ENCODE results near the gene ASPSCR1.

ASPSCR1 gene

GRCh38 chr17:82025401-82026107, 48.1 kb downstream of the ASPSCR1 start:
- no peaks in the 10 kb centered on the region for H3K36me3 ChIP-seq (ENCODE audit: low read length)
- no peak overlapping the region for H3K4me2 ChIP-seq (ENCODE audit: low read depth, low read length, poor library complexity, severe bottlenecking)
- H3K79me2 ChIP-seq (ENCODE audit: insufficient read depth, low read length): peaks cover 25% of the 10 kb centered on the region
- H3K9ac ChIP-seq (ENCODE audit: low read length): no peak overlapping the region
- H4K20me1 ChIP-seq (ENCODE audit: low read depth, low read length): no peaks in the 10 kb centered on the region
- no peak overlapping the region for H2AFZ ChIP-seq (ENCODE audit: low read depth, low read length, severe bottlenecking)
- no peaks in the 10 kb centered on the region for H3K9me2 ChIP-seq (replicated peaks; ENCODE audit: insufficient read depth, low read length)
- H3F3A ChIP-seq (ENCODE audit: insufficient read depth): 0 out of 2 replicates have a peak, but pooled peaks cover 6% of the 10 kb centered on the region
- no peak overlapping the region for H3K27ac ChIP-seq (ENCODE audit: low read depth, low read length)
- TF ChIP-seq CTCF (IDR thresholded peaks at IDR 0.05; ENCODE audit: insufficient read depth, low read length, poor library complexity, severe bottlenecking) (no peak), EZH2phosphoT487 (conservative IDR thresholded peaks at IDR 0.05; ENCODE audit: low read length) (no peak)
- no peak overlapping the region for H3K4me3 ChIP-seq (ENCODE audit: insufficient read depth, low read length, poor library complexity, severe bottlenecking)
- no peaks in the 10 kb centered on the region for H3K27me3 ChIP-seq (ENCODE audit: low read length)
- no peaks in the 10 kb centered on the region for H3K9me3 ChIP-seq (ENCODE audit: insufficient read depth, low read length)

- H3K4me2 ChIP-seq (ENCODE audit: low read depth, low read length, poor library complexity, severe bottlenecking): no peak overlapping the region
- no peaks in the 10 kb centered on the region for H4K20me1 ChIP-seq (ENCODE audit: low read depth, low read length)
- H3K9me2 ChIP-seq (replicated peaks; ENCODE audit: insufficient read depth, low read length): no peaks in the 10 kb centered on the region
- H2AFZ ChIP-seq (ENCODE audit: low read depth, low read length, severe bottlenecking): no peak overlapping the region
- no peaks in the 10 kb centered on the region for H3F3A ChIP-seq (ENCODE audit: insufficient read depth)
- no peak for TF ChIP-seq CTCF (IDR thresholded peaks at IDR 0.05; ENCODE audit: insufficient read depth, low read length, poor library complexity, severe bottlenecking)
- no peak for TF ChIP-seq EZH2phosphoT487 (conservative IDR thresholded peaks at IDR 0.05; ENCODE audit: low read length)
- peaks cover 10% of the 10 kb centered on the region; the same call in 1 of the 2 replicates for H3K79me2 ChIP-seq (ENCODE audit: insufficient read depth, low read length)
- H3K9me3 ChIP-seq (ENCODE audit: insufficient read depth, low read length): no peaks in the 10 kb centered on the region
- no peaks in the 10 kb centered on the region for H3K36me3 ChIP-seq (ENCODE audit: low read length)
- H3K27me3 ChIP-seq (ENCODE audit: low read length): no peaks in the 10 kb centered on the region
- no peak overlapping the region for H3K27ac ChIP-seq (ENCODE audit: low read depth, low read length)
- H3K9ac ChIP-seq (ENCODE audit: low read length): no peak overlapping the region
- H3K4me3 ChIP-seq (ENCODE audit: insufficient read depth, low read length, poor library complexity, severe bottlenecking): no peak overlapping the region
Measured at GRCh38 chr17:82028246-82028645, 50.8 kb downstream of the ASPSCR1 start.

DNA sequence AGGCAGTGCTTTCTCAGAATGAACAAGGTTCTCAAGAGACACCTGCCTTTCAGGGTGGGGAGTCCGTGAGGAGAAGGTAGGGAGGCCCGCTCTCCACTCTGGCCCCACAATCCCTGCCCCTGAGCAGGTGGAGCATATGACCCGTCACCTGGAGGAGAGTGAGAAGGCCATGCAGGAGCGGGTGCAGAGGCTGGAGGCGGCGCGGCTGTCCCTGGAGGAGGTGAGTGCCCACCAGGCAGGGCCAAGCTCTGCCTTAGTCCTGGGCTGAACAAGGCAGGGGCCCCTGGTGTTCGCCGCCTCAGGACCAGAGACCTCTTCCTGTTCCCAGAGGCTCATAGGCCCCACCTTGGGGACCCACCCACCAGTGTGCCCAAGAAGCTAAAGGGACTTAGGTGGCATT, 51.5 kb downstream of the ASPSCR1 start:
- no peaks in the 10 kb centered on the region for H3F3A ChIP-seq (ENCODE audit: insufficient read depth)
- no peaks in the 10 kb centered on the region for H3K36me3 ChIP-seq (ENCODE audit: low read length)
- no peaks in the 10 kb centered on the region for H3K27me3 ChIP-seq (ENCODE audit: low read length)
- H3K4me3 ChIP-seq (ENCODE audit: insufficient read depth, low read length, poor library complexity, severe bottlenecking): no peak overlapping the region
- H3K79me2 ChIP-seq (ENCODE audit: insufficient read depth, low read length): peaks cover 4% of the 10 kb centered on the region; the same call in 1 of the 2 replicates
- no peaks in the 10 kb centered on the region for H3K9me3 ChIP-seq (ENCODE audit: insufficient read depth, low read length)
- H3K9me2 ChIP-seq (replicated peaks; ENCODE audit: insufficient read depth, low read length): no peaks in the 10 kb centered on the region
- TF ChIP-seq EZH2phosphoT487 (conservative IDR thresholded peaks at IDR 0.05; ENCODE audit: low read length) (no peak), CTCF (IDR thresholded peaks at IDR 0.05; ENCODE audit: insufficient read depth, low read length, poor library complexity, severe bottlenecking) (no peak)
- H3K27ac ChIP-seq (ENCODE audit: low read depth, low read length): no peak overlapping the region
- no peak overlapping the region for H3K4me2 ChIP-seq (ENCODE audit: low read depth, low read length, poor library complexity, severe bottlenecking)
- H3K9ac ChIP-seq (ENCODE audit: low read length): no peak overlapping the region
- no peak overlapping the region for H2AFZ ChIP-seq (ENCODE audit: low read depth, low read length, severe bottlenecking)
- no peaks in the 10 kb centered on the region for H4K20me1 ChIP-seq (ENCODE audit: low read depth, low read length)

Data from SU-DHL-6 (cell line).